IMR-90 (cell line): ENCODE data around the gene TFAP2B. TPM values are rescaled to one million over a fixed set of nuclear protein-coding genes. Genes with fewer than 3 reads are reported as not detected.

Source experiments
- ATAC-seq: fragments of 200-7000 bp; cut with Tn5 transposase; 2 replicates; pipeline ENCODE4 v1.9.1; 2020; ENCODE audit warnings: low read depth, mild to moderate bottlenecking, moderate library complexity
- BruUV-seq: library from RNA; stranded (reverse); fragments of 400-500 nt; replicated peaks from 2 replicates; lab custom pipeline; 2021; lab: Mats Ljungman, UMichigan
- CTCF ChIA-PET: fragments of 300-600 bp; formaldehyde crosslinking; extraction: SDS; loops from one replicate; lab custom pipeline; 2021; ENCODE audit warnings: antibody characterized with exemption; lab: Yijun Ruan, JAX
- POLR2A ChIA-PET: fragments of 300-600 bp; sonication (Branson Sonifier 250); formaldehyde crosslinking; loops from one replicate; lab custom pipeline; 2022; ENCODE audit warnings: antibody characterized with exemption; ENCODE audit not compliant: unreplicated experiment; lab: Charles Lee
- DNase-seq: peaks from one replicate; pipeline ENCODE4 v3.0.0; 2013
- H2AFZ ChIP-seq: replicated peaks from 2 replicates; pipeline ENCODE3; 2013; ENCODE audit warnings: low read length, mild to moderate bottlenecking; ENCODE audit not compliant: poor library complexity
- H2AK5ac ChIP-seq: 2 replicates; pipeline ENCODE4 v1.6.1; 2013; ENCODE audit warnings: low read depth, low read length, inconsistent platforms
- H2AK9ac ChIP-seq: replicated peaks from 2 replicates; pipeline ENCODE3; 2013; ENCODE audit warnings: mild to moderate bottlenecking, low read depth, low read length, moderate library complexity; ENCODE audit not compliant: poor library complexity
- H2BK120ac ChIP-seq: 2 replicates; pipeline ENCODE4 v1.6.1; 2013; ENCODE audit warnings: low read depth, low read length, inconsistent platforms
- H2BK15ac ChIP-seq: 3 replicates; pipeline ENCODE4 v1.6.1; 2013; ENCODE audit warnings: low read depth, low read length, inconsistent platforms
- H2BK20ac ChIP-seq: 2 replicates; pipeline ENCODE4 v1.6.1; 2013; ENCODE audit warnings: low read depth, mild to moderate bottlenecking, inconsistent platforms, low read length, moderate library complexity
- H2BK5ac ChIP-seq: 2 replicates; pipeline ENCODE4 v1.6.1; 2013; ENCODE audit warnings: mild to moderate bottlenecking, low read depth, low read length, inconsistent platforms; ENCODE audit not compliant: poor library complexity, severe bottlenecking
- H3K14ac ChIP-seq: replicated peaks from 2 replicates; pipeline ENCODE4 v1.6.1; 2013; ENCODE audit warnings: low read depth, low read length, inconsistent platforms
- H3K18ac ChIP-seq: 2 replicates; pipeline ENCODE4 v1.6.1; 2013; ENCODE audit warnings: low read depth, low read length, control low read depth
- H3K23ac ChIP-seq: 2 replicates; pipeline ENCODE4 v1.6.1; 2013; ENCODE audit warnings: low read depth, low read length, inconsistent platforms
- H3K27ac ChIP-seq: 2 replicates; pipeline ENCODE4 v1.5.1; 2013; ENCODE audit warnings: mild to moderate bottlenecking, control low read depth, low read length; ENCODE audit not compliant: insufficient read depth
- H3K27me3 ChIP-seq: 2 replicates; pipeline ENCODE4 v1.6.1; 2013; ENCODE audit warnings: low read length; ENCODE audit not compliant: control insufficient read depth, insufficient read depth
- H3K36me3 ChIP-seq: 2 replicates; pipeline ENCODE4 v1.6.1; 2013; ENCODE audit warnings: low read length, mixed read lengths; ENCODE audit not compliant: control insufficient read depth, insufficient read depth
- H3K4ac ChIP-seq: 2 replicates; pipeline ENCODE4 v1.6.1; 2013; ENCODE audit warnings: low read depth, low read length, inconsistent platforms
- H3K4me1 ChIP-seq: 2 replicates; pipeline ENCODE4 v1.6.1; 2013; ENCODE audit warnings: low read length, mixed read lengths; ENCODE audit not compliant: control insufficient read depth, insufficient read depth
- H3K4me2 ChIP-seq: 2 replicates; pipeline ENCODE4 v1.6.1; 2013; ENCODE audit warnings: low read depth, mild to moderate bottlenecking, control low read depth, low read length, moderate library complexity
- H3K4me3 ChIP-seq: 2 replicates; pipeline ENCODE4 v1.5.1; 2013; ENCODE audit warnings: low read depth, mild to moderate bottlenecking, control low read depth, low read length, moderate library complexity; ENCODE audit not compliant: insufficient read depth
- H3K56ac ChIP-seq: 2 replicates; pipeline ENCODE4 v1.6.1; 2013; ENCODE audit warnings: low read length, inconsistent platforms; ENCODE audit not compliant: insufficient read depth; ENCODE audit errors: extremely low read depth
- H3K79me1 ChIP-seq, 2 experiments: 2 replicates each; pipeline ENCODE4 v1.6.1; 2013; ENCODE audit warnings: low read length in 2 of 2, inconsistent platforms in 1 of 2, low read depth in 1 of 2
- H3K9ac ChIP-seq: 2 replicates; pipeline ENCODE4 v1.6.1; 2013; ENCODE audit warnings: low read depth, low read length, control low read depth
- H3K9me1 ChIP-seq: 2 replicates; pipeline ENCODE4 v1.6.1; 2013; ENCODE audit warnings: low read length, inconsistent platforms; ENCODE audit not compliant: insufficient read depth
- H3K9me3 ChIP-seq: 2 replicates; pipeline ENCODE4 v1.6.1; 2013; ENCODE audit warnings: low read length; ENCODE audit not compliant: control insufficient read depth, insufficient read depth
- H4K20me1 ChIP-seq: 2 replicates; pipeline ENCODE4 v1.6.1; 2013; ENCODE audit warnings: low read length, inconsistent platforms; ENCODE audit not compliant: insufficient read depth
- H4K5ac ChIP-seq: 2 replicates; pipeline ENCODE4 v1.6.1; 2013; ENCODE audit warnings: mild to moderate bottlenecking, low read depth, low read length, control low read depth
- H4K8ac ChIP-seq, 2 experiments: 2 replicates each; pipeline ENCODE4 v1.6.1; 2013; ENCODE audit warnings: low read depth in 2 of 2, low read length in 2 of 2, control low read depth in 1 of 2, inconsistent platforms in 1 of 2
- H4K91ac ChIP-seq: 2 replicates; pipeline ENCODE4 v1.6.1; 2013; ENCODE audit warnings: low read depth, low read length, inconsistent platforms; ENCODE audit not compliant: insufficient read depth
- BHLHE40 ChIP-seq: fragments of 150-350 bp; IDR thresholded peaks from 2 replicates; pipeline ENCODE4 v1.6.1; 2016; ENCODE audit warnings: mild to moderate bottlenecking, low read depth, low read length
- CEBPB ChIP-seq: IDR thresholded peaks from 2 replicates; pipeline ENCODE4 v1.6.1; 2012; ENCODE audit warnings: low read depth, low read length, improper control_type of control experiment
- CHD1 ChIP-seq: IDR thresholded peaks from 2 replicates; pipeline ENCODE4 v1.6.1; 2012; ENCODE audit warnings: low read depth, low read length, improper control_type of control experiment
- CTCF ChIP-seq: conservative IDR thresholded peaks from 2 replicates; pipeline ENCODE4 v1.5.1; 2012; ENCODE audit warnings: mild to moderate bottlenecking, low read depth, low read length, improper control_type of control experiment
- ELK1 ChIP-seq: fragments of 150-350 bp; IDR thresholded peaks from 2 replicates; pipeline ENCODE4 v1.6.1; 2016; ENCODE audit warnings: low read depth, mild to moderate bottlenecking, low read length, moderate library complexity, borderline replicate concordance
- FOS ChIP-seq: fragments of 150-350 bp; IDR thresholded peaks from 2 replicates; pipeline ENCODE4 v1.6.1; 2016; ENCODE audit warnings: low read depth, low read length
- MAFK ChIP-seq: IDR thresholded peaks from 2 replicates; pipeline ENCODE4 v1.6.1; 2012; ENCODE audit warnings: low read depth, low read length, improper control_type of control experiment
- MAZ ChIP-seq: IDR thresholded peaks from 2 replicates; pipeline ENCODE4 v1.6.1; 2012; ENCODE audit warnings: low read depth, mild to moderate bottlenecking, low read length, improper control_type of control experiment, moderate library complexity, borderline replicate concordance
- MXI1 ChIP-seq: IDR thresholded peaks from 2 replicates; pipeline ENCODE4 v1.6.1; 2012; ENCODE audit warnings: low read depth, mild to moderate bottlenecking, low read length, moderate library complexity, borderline replicate concordance
- NFE2L2 ChIP-seq: fragments of 150-350 bp; IDR thresholded peaks from 2 replicates; pipeline ENCODE4 v1.6.1; 2016; ENCODE audit warnings: low read depth, mild to moderate bottlenecking, low read length
- POLR2A ChIP-seq: IDR thresholded peaks from 2 replicates; pipeline ENCODE4 v1.6.1; 2012; ENCODE audit warnings: mild to moderate bottlenecking, low read depth, low read length
- RAD21 ChIP-seq: IDR thresholded peaks from 2 replicates; pipeline ENCODE4 v1.6.1; 2012; ENCODE audit warnings: low read length, improper control_type of control experiment
- RCOR1 ChIP-seq: IDR thresholded peaks from 2 replicates; pipeline ENCODE4 v1.6.1; 2012; ENCODE audit warnings: mild to moderate bottlenecking, low read length, improper control_type of control experiment; ENCODE audit not compliant: insufficient replicate concordance
- RFX5 ChIP-seq: IDR thresholded peaks from 2 replicates; pipeline ENCODE4 v1.8.0; 2012; ENCODE audit warnings: low read depth, mild to moderate bottlenecking, low read length, moderate library complexity
- SMC3 ChIP-seq: fragments of 150-350 bp; IDR thresholded peaks from 2 replicates; pipeline ENCODE4 v1.6.1; 2016; ENCODE audit warnings: low read depth, mild to moderate bottlenecking, antibody characterized with exemption, low read length, moderate library complexity
- USF2 ChIP-seq: fragments of 150-350 bp; IDR thresholded peaks from 2 replicates; pipeline ENCODE4 v1.6.1; 2017; ENCODE audit warnings: mild to moderate bottlenecking, antibody characterized with exemption, low read length, low read depth
- WGBS, 2 experiments: methylation state at CpG; one replicate each; pipeline versions ENCODE4 v1.1.5 to v1.1.7; 2013; ENCODE audit warnings: missing lambda C conversion rate in 2 of 2; ENCODE audit not compliant: insufficient read length in 1 of 2; ENCODE audit errors: extremely low coverage in 2 of 2; 5-methylcytosine and 5-hydroxymethylcytosine counted together
- dilution Hi-C: fragments of 300-500 bp; cut with HindIII; formaldehyde crosslinking; loops from one replicate; pipeline ENCODE4 v1.14.3; 2018; ENCODE audit warnings: low sequenced_read_pairs; ENCODE audit not compliant: unreplicated experiment
- in situ Hi-C: fragments of 300-500 bp; cut with MboI; formaldehyde crosslinking; loops from 3 replicates; pipeline ENCODE4 v1.14.3; 2019; ENCODE audit warnings: low sequenced_read_pairs, inconsistent platforms, mixed read lengths
- intact Hi-C: fragments of 100-400 bp; cut with micrococcal nuclease; formaldehyde crosslinking; loops from 2 replicates; pipeline ENCODE4 v1.10.0; 2022
- polyA plus RNA-seq, 3 experiments: library from polyadenylated mRNA; depleted of rRNA; stranded (reverse); fragments of >200 nt; gene quantifications; 2 replicates each; pipeline ENCODE4 v1.2.3, GENCODE V29; 2012; ENCODE audit warnings: low replicate concordance in 1 of 3
- total RNA-seq: library from RNA; depleted of rRNA; stranded (reverse); fragments of >200 nt; gene quantifications from 2 replicates; pipeline ENCODE4 v1.2.3, GENCODE V29; 2012

The TFAP2B gene
- total and polyA plus RNA-seq, 2 of the 4 experiments (the other 2 are of a cell fraction) = not detected

DNA sequence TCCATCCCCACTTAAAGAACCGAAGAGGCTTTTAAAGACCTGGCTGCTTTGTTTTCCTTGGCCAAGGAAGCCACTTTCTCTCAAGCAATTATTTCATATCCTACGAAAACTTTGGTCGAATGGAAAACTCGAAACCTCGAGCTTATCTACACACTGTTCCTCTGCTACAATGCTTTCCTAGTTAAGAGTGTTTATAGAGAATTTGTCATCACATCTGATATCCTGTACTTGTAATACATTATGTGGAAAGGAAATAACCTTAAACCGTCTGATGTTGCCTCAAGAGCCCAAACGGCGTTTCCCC, 28.1 kb downstream of the TFAP2B start:
- Histone ChIP-seq H3K9ac (no peak overlapping the region), H3K27ac (no peak overlapping the region), H3K4me3 (no peak overlapping the region), H4K91ac (no peak overlapping the region), H3K79me1 (no peaks in the 10 kb centered on the region), H3K56ac (no peak overlapping the region), H2AK9ac (no peak overlapping the region), H3K4me2 (no peak overlapping the region), H2BK20ac (no peak overlapping the region), H4K8ac (no peak overlapping the region), H2AK5ac (no peak overlapping the region), H3K4ac (no peak overlapping the region), H2BK5ac (no peak overlapping the region), H2BK120ac (no peak overlapping the region), H3K4me1 (no peaks in the 10 kb centered on the region), H3K27me3 (peaks cover 40% of the 10 kb centered on the region), H3K9me1 (no peaks in the 10 kb centered on the region), H2AFZ (no peak overlapping the region), H4K5ac (no peak overlapping the region), H2BK15ac (no peak overlapping the region), H4K20me1 (no peaks in the 10 kb centered on the region), H3K9me3 (no peaks in the 10 kb centered on the region), H3K14ac (no peak overlapping the region), H3K23ac (no peak overlapping the region), H3K36me3 (no peaks in the 10 kb centered on the region), H3K18ac (no peak overlapping the region)
- dilution Hi-C loops (no loop called here), intact Hi-C loops (no loop called here), in situ Hi-C loops (no loop called here)
- TF ChIP-seq RFX5 = no peak
- TF ChIP-seq CHD1 = no peak
- TF ChIP-seq RCOR1 = no peak
- TF ChIP-seq NFE2L2 = no peak
- TF ChIP-seq RAD21 = no peak
- no peak for TF ChIP-seq MXI1
- TF ChIP-seq USF2 = no peak
- TF ChIP-seq MAZ = no peak
- no peak for TF ChIP-seq POLR2A
- no peak for TF ChIP-seq MAFK
- no peak for TF ChIP-seq BHLHE40
- no peak for TF ChIP-seq CEBPB
- TF ChIP-seq ELK1 = no peak
- no peak for TF ChIP-seq FOS
- TF ChIP-seq SMC3 = no peak
- TF ChIP-seq CTCF = no peak
- ATAC-seq = no peak
- DNase-seq = no peak
- ChIA-PET CTCF (no interaction called here), POLR2A (no interaction called here)
- no CpG with 5 or more reads among the region's 8 CpGs for WGBS, 2 experiments
- BruUV-seq = no TSS peak
